ENCODE measurements around the gene ZBTB48.

ZBTB48 gene

DNA sequence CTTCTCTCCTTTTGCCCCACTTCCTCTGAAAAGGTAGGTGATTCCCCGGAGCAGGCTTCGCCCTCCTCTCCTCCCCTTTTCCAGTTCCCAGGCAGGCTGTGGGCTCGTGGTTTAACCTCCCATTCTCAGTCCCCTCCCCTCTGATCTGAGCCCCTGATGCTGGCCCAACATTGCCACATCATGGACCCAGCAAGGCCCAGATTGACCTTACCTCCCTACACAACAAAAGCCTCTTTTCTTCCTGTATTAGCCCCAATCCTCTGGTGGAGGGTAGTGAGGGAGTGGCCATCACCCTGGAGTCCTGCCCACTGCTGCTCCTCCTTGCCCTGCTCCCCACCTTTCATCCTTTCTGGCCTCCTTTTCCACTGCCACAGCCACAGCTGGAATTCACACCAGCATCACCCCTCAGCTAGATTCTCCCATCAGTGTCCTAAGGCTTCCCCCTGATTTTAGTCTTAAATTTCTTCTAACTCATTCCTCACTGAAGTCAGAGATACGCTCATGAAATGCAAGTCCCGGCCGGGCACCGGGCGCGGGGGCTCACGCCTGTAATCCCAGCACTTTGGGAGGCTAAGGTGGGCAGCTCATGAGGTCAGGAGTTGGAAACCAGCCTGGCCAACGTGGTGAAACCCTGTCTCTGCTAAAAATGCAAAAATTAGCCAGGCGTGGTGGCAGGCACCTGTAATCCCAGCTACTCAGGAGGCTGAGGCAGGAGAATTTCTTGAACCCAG lies 7.0 kb upstream of the ZBTB48 start:
- no peak for DNase-seq

DNA sequence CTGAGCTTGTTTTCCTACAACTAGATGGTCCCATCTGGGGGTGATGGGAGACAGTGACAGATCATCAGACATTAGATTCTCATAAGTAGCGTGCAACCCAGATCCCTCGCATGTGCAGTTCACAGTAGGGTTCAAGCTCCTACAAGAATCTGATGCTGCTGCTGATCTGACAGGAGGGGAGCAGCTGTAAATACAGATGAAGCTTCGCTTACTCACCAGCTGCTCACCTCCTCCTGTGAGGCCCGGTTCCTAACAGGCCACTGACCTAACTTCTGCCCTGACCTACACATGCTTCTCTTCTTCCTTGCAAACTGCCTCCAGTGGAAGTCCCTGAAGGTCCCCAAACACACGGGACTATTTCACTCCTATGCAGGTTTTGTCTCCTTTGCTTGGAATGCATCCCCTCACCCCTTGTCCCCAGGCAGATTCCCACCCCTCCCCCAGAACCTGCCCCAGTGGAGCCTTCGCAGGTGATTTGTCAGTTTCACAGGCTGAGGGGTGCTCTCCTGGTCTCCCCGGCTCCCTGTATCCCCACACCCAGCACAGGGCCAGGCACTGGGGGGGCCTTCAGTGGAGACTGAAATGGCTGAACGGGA lies 5.7 kb upstream of the ZBTB48 start:
- no peak for DNase-seq

DNA sequence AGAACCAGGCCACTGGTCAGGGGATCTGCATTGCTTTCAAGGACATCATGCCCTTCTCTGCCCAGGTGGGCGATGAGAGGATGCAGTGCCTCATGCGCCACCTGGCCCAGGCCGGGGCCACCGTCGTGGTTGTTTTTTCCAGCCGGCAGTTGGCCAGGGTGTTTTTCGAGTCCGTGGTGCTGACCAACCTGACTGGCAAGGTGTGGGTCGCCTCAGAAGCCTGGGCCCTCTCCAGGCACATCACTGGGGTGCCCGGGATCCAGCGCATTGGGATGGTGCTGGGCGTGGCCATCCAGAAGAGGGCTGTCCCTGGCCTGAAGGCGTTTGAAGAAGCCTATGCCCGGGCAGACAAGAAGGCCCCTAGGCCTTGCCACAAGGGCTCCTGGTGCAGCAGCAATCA lies 5.0 kb upstream of the ZBTB48 start:
- DNase-seq, result no peak

DNA sequence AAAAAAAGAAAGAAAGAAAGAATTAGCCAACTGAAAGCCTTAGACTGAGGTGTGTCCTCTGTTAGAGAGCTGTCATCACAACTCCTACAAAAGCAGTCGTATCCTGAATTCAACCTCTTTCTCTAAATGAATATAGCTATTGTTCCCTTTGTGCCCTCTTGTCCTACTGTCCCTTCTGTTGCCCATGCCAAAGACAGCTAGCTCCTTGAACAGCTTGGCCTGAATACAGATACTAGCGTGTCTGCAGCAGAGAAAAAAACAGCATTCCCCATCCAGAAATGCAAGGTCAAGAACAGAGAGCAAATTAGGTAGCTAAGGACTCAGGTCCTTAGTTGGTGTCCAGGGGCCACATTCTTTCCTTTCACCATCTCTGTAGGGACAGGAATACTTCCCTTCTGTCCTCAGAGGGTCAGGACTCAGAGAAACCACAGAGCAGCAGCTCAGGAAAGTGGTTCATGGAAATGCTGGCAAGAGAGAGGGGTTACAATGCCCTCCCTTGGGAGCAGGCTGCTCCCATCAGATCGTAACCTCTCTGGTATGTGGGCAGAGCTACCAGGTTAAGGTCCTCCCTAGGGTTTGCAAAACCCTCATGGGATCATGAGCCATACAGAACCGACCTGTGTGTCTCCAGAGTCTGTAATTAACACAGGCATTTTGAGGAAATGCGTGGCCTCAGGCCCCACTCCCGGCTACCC lies 1.8 kb upstream of the ZBTB48 start:
- DNase-seq, result no peak

DNA sequence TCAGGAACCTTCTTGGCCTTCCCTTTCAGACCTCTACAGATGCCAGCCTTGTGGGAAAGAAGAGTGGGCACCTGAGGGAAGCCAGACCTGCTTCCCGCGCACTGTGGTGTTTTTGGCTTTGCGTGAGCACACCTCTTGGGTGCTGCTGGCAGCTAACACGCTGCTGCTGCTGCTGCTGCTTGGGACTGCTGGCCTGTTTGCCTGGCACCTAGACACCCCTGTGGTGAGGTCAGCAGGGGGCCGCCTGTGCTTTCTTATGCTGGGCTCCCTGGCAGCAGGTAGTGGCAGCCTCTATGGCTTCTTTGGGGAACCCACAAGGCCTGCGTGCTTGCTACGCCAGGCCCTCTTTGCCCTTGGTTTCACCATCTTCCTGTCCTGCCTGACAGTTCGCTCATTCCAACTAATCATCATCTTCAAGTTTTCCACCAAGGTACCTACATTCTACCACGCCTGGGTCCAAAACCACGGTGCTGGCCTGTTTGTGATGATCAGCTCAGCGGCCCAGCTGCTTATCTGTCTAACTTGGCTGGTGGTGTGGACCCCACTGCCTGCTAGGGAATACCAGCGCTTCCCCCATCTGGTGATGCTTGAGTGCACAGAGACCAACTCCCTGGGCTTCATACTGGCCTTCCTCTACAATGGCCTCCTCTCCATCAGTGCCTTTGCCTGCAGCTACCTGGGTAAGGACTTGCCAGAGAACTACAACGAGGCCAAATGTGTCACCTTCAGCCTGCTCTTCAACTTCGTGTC lies 995 bp upstream of the ZBTB48 start:
- no peak for DNase-seq

DNA sequence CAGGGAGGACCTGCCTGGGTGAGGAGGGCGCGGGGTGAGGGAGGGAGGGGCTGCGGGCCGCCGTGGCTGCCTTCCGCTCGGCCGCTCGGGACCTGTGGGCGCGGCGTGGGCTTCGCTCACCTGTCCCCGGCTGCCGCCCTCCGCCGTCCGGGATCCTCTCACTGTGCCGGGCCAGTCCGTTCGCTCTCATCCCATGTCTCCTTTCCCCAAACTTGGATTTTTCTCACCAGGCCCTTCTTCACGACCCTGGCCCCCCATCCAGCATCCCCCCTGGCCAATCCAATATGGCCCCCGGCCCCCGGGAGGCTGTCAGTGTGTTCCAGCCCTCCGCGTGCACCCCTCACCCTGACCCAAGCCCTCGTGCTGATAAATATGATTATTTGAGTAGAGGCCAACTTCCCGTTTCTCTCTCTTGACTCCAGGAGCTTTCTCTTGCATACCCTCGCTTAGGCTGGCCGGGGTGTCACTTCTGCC lies 362 bp downstream of the ZBTB48 start:
- no peak for DNase-seq

DNA sequence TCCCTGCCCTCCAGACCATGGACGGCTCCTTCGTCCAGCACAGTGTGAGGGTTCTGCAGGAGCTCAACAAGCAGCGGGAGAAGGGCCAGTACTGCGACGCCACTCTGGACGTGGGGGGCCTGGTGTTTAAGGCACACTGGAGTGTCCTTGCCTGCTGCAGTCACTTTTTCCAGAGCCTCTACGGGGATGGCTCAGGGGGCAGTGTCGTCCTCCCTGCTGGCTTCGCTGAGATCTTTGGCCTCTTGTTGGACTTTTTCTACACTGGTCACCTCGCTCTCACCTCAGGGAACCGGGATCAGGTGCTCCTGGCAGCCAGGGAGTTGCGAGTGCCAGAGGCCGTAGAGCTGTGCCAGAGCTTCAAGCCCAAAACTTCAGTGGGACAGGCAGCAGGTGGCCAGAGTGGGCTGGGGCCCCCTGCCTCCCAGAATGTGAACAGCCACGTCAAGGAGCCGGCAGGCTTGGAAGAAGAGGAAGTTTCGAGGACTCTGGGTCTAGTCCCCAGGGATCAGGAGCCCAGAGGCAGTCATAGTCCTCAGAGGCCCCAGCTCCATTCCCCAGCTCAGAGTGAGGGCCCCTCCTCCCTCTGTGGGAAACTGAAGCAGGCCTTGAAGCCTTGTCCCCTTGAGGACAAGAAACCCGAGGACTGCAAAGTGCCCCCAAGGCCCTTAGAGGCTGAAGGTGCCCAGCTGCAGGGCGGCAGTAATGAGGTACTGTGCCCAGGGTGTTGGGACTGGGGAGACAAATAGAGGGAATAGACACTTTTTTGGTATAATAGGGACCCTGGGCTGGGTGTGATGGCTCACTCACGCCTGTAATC lies 1.0 kb downstream of the ZBTB48 start:
- DNase-seq, result peak; percentile 21

DNA sequence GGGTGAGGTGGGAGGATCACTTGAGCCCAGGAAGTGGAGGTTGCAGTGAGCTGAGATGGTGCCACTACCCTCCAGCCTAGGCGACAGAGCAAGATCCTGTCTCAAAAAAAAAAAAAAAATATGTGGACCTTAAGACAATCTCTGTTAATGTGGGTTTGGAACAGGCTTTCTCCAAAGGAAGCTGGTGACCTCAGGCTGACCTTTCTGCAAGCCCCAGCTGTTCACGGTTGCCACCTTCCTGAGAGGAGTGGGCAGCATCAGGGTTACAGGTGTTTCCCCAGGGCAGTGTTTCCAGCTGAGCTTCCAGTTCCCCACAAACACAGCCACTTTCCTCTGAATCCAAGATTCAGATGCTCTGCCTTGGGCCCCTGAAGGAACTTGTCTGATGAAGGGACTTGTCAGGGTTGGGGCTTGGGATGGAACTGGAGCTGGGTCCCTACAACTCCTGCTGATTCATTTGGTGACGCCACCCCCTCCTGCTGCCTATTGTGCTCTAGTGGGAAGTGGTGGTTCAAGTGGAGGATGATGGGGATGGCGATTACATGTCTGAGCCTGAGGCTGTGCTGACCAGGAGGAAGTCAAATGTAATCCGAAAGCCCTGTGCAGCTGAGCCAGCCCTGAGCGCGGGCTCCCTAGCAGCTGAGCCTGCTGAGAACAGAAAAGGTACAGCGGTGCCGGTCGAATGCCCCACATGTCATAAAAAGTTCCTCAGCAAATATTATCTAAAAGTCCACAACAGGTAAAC lies 1.9 kb downstream of the ZBTB48 start:
- DNase-seq, result no peak

DNA sequence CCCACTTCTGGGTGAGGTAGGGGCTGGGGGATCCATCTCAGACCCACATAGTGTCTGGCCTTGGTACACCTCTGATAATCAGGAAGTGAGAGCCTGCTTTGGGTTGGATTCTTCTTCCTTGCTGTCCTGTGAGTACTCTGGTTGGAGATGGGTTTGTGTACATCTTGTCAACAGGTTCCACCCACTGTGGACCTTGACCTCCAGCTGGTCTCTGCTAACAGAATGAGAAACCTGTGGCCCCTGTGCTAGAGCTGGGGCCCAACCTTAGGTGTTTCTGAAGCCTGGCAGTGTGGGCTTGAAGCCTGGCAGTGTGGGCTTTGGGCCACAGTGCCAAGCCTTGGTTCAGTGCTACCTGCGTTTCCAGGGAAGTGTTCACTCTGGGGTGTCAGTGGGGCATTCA lies 2.6 kb downstream of the ZBTB48 start:
- no peak for DNase-seq

DNA sequence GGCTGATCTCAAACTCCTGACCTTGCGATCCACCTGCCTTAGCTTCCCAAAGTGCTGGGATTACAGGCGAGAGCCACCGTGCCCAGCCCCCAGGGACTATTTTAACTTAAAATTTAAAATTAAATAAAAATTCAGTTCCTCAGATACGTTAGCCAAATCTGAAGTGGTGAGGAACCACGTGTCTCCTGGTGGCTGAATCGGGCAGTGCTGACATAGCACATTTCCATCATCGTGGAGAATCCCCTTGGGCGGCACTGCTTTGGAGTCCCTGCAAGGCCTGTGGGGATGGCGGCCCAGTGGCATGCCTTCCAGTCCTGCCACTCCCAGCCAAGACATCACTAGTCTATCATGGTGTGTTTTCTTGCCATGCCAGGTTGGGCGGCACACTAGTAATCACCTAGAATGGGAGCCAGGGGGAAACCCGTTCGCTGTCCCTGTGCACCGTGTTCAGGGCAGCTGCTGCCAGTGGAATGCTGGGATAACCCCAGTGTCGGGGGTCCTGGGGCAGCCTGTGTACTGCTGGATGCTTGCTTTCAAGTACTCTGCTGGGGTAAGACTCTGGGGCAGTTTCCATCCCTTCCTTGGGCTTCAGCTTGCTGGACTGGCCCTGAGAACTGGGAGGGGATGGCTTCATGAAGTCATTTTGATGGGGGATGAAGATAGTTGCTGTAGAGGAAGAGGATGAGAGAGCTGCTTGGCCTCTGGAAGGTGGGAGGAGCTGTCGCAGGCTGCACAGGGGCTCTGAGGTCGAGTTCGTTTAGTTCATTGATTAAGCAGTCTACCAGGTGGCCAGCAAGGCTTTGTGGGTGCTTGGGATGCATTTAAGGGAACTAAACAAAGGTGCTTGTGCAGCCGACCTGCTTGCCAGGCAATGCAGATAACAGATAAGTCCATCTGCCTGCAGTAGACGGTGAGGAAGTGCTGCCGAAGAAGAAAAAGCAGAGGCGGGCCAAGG lies 4.6 kb downstream of the ZBTB48 start:
- no peak for DNase-seq

DNA sequence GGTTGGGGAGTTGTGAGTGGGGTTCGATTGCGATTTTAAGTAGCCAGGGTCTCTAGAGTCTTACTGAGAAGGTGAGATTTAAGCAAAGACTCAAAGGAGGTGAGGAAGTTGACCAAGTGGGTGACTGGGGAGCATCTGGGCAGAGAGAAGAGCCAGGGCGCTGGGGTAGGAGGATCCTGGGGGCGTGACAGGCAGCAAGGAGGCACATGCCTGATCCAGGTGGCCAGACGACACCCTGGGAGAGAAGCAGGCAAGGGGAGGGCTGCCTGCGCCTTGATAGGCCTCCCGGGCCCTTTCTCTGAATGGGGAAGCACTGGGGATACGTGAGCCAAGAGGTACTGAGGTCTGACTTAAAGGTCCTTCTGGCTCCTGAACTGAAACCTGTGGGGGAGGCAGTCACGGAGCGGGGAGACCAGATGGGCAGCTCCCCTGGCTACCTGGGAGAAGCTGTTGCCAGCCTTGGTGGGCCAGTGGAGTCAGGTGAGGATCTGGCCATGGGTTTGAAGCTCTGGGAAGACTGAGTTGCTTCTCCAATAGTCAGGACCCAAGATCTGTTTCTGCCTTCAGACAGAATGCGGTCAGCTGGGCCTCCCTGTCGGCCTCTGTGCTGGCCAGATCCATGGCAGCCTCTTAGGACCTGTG lies 5.4 kb downstream of the ZBTB48 start:
- no peak for DNase-seq

DNA sequence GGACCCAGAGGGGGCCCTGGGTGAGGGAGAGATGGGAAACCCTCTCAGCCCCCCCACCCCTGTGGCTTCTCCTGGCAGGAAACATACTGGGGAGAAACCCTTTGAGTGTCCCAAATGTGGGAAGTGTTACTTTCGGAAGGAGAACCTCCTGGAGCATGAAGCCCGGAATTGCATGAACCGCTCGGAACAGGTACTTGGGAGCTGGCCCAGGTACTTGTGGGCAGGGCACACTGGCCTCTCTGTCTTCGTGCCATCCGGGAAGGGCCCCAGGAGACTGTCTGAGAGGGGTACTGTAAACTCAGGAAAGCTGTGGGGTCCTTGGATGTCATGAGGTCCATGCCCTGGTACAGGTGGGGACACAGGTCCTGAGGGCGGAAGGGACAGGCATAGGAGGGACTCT lies 6.0 kb downstream of the ZBTB48 start:
- DNase-seq, result no peak

DNA sequence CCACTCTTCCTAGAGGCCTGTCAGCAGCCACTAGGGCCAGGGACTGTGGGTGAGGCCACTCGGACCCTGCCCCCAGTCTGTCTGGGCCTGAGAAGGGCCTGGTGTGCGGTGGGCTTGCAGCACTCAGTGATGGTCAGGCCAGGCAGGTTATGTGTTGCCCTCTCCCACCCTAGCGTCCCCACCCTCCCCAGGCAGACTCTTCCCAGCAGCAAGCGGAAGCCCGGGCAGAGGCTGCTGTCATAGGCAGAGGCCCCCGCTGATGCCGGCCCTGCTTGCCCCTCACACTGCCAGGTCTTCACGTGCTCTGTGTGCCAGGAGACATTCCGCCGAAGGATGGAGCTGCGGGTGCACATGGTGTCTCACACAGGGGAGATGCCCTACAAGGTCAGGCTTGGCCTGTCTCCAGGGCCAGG lies 6.6 kb downstream of the ZBTB48 start:
- no peak for DNase-seq

DNA sequence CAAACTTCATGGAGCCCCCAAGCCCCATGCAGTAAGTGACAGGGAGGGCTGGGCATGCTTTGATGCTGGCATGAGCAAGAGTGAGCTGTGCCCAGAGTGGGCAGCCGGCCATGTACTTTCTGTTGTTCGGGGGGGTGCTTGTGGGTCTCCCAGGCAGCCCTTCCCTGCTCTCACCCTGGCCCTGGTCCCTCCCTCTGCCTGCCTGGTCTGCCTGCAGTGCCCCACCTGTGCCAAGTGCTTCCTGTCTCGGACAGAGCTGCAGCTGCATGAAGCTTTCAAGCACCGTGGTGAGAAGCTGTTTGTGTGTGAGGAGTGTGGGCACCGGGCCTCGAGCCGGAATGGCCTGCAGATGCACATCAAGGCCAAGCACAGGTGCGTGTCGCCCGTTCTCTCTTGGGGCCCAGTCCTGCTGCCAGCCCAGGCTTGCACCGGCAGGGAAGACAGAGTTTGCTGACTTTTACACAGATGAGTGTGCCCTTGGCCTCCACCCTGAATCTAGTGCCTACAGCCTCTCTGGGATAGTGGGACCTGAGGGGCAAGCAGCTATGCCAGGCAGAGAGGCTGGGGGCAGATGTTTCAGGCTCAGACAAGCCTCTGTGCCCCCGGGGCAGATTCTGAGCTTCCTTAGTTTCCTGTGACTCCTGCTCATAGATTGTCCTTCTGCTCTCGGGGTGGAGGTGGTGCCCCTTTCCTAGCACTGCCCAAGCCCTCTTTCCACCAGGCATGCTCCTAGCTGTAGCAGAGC lies 7.6 kb downstream of the ZBTB48 start:
- DNase-seq, result no peak

DNA sequence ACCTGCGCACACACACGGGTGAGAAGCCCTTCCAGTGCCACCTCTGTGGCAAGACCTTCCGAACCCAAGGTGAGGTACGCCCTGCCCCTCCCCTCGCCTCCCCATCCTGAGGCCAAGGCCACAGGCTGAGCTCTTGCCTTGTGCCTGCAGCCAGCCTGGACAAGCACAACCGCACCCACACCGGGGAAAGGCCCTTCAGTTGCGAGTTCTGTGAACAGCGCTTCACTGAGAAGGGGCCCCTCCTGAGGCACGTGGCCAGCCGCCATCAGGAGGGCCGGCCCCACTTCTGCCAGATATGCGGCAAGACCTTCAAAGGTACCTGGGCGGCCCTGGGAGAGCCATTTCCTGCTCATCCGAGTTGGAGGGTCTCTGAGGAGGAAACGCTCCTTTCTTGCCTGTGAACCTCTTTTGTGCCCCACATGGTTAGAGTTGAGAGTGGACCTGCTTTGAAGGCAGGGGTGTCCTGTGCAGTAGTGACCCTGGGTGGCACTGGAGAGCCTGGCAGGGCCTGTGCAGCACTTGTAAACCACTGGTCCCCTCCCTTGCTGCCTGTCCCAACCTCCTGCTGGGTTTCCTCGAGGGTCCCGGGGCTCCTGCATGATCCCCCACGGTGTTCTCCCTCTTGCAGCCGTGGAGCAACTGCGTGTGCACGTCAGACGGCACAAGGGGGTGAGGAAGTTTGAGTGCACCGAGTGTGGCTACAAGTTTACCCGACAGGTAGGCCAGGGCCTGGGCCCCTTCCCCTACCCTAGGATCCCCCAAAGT lies 8.5 kb downstream of the ZBTB48 start:
- DNase-seq, result no peak

DNA sequence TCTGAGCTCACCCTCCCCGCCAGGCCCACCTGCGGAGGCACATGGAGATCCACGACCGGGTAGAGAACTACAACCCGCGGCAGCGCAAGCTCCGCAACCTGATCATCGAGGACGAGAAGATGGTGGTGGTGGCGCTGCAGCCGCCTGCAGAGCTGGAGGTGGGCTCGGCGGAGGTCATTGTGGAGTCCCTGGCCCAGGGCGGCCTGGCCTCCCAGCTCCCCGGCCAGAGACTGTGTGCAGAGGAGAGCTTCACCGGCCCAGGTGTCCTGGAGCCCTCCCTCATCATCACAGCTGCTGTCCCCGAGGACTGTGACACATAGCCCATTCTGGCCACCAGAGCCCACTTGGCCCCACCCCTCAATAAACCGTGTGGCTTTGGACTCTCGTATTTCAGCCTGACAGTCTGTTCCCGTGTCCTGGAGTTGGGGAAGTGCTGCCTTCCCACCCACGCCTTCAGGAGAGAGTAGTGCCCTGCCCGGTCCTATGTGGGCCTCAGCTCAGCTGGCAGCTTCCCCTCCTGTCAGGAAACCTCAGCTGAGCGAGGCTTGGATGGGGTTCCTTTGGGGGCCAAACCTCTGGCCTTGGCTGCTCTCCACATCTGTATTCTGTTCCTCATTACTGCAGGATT lies 9.2 kb downstream of the ZBTB48 start:
- no peak for DNase-seq

DNA sequence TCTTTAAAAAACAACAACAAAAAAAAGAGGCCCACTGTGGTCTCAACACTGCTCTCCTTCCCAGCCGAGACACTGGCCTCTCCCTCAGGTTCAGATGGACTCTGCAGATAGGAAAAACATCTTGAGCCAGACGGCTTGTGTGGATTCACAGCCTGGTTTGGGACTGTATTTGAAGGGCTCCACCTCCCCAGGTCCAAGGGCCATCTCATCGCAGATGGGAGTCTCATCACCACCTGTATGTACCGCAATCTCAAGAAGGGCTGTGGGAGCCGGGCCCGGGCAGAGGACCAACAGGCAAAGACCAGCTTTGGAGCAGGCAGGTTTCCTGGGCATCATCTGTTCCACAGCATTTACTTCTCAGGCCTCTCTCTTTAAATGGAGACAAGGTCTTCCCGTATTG lies 10.3 kb downstream of the ZBTB48 start:
- DNase-seq, result no peak

DNA sequence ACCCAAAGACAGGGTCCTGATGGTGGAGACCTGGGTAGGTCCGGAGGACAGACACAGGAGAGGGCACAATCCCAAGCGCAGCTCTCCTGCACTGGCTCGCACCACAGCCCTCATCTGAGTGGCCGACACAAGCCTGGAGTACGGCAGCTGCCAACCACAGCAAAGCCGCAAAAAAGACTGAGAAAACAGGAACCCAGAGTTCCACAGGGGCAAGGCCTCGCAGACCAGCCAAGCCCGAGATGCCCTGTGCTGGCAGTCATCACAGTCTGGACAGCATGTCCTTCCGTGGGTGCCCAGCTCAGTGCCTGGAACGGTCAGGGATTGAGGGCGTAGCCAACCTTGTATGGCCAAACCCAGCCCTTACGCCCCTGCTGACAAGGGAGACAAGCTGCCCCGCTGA lies 11.4 kb downstream of the ZBTB48 start:
- DNase-seq, result no peak
